Psoas muscle (tissue), 8 donors: ENCODE measurements around the gene PIGM. TPM values are rescaled to one million over a fixed set of nuclear protein-coding genes. Genes with fewer than 3 reads are reported as not detected.

Experiments
- ATAC-seq, 4 donors: fragments of 200-7000 bp; cut with Tn5 transposase; one replicate each; pipeline ENCODE4 v1.9.1; 2020; ENCODE audit warnings: moderate library complexity in 3 of 4, mild to moderate bottlenecking in 2 of 4
- DNase-seq, 2 donors: peaks; one replicate each; pipeline ENCODE4 v3.0.0-alpha.2; 2020
- H3K27ac ChIP-seq: fragments of 200-600 bp; one replicate; pipeline ENCODE4 v1.8.0; 2022
- H3K27me3 ChIP-seq, 3 donors: fragments of 200-600 bp in 1 of 3; one replicate each; pipeline versions ENCODE4 v1.6.1 to v1.8.0; 2013 to 2022; ENCODE audit warnings: low read length in 2 of 3, mild to moderate bottlenecking in 2 of 3, moderate library complexity in 1 of 3; ENCODE audit not compliant: insufficient read depth in 3 of 3
- H3K36me3 ChIP-seq, 2 donors: fragments of 200-600 bp in 1 of 2; one replicate each; pipeline versions ENCODE4 v1.6.1 to v1.8.0; 2013 to 2022; ENCODE audit warnings: low read depth in 1 of 2, mild to moderate bottlenecking in 1 of 2, moderate library complexity in 1 of 2; ENCODE audit not compliant: insufficient read depth in 1 of 2
- H3K4me1 ChIP-seq: fragments of 200-600 bp; one replicate; pipeline ENCODE4 v1.8.0; 2022
- H3K4me3 ChIP-seq: fragments of 200-600 bp; one replicate; pipeline ENCODE4 v1.8.0; 2022; ENCODE audit warnings: mild to moderate bottlenecking
- H3K9me3 ChIP-seq: fragments of 200-600 bp; one replicate; pipeline ENCODE4 v1.8.0; 2022
- WGBS, 3 donors: extraction: QIAGEN DNeasy Blood & Tissue Kit; methylation state at CpG; one replicate each; pipeline versions ENCODE4 v1.1.6 to v1.1.7; 2013; 5-methylcytosine and 5-hydroxymethylcytosine counted together
- intact Hi-C, 2 donors: fragments of 100-400 bp; cut with DNase I; formaldehyde crosslinking; loops; one replicate each; pipeline versions ENCODE4 v1.11.0 to v1.14.2; 2022
- polyA plus RNA-seq, 3 donors: library from polyadenylated mRNA; stranded (reverse); fragments of 200-250 nt; gene quantifications; one replicate each; pipeline ENCODE4 v1.2.3, GENCODE V29; 2013
- total RNA-seq, 4 donors: library from RNA; stranded (reverse); fragmentation: NEBNext Ultra II Directional in 2 of 4; extraction: Animal tissue kit (Norgen Biotek cat#: 25700) in 2 of 4; gene quantifications; one replicate each; pipeline versions ENCODE4 v1.2.1 to v1.2.4, GENCODE V29; 2021 to 2023
- TF ChIP-seq, protein P1 (sequence below): fragments of 200-600 bp; IDR thresholded peaks from one replicate; pipeline ENCODE4 v1.8.0; 2022; ENCODE audit warnings: antibody characterized with exemption
- donor health status: healthy with polysubstance abuse.
- donor health status: DM: no; HTN: no; CAD: no; lungs with moderate emphysema.
- donor health status: Bipolar disorder and iron deficiency.
- donor health status: healthy.
- donor health status: DM: yes; HTN: yes; CAD: no.
- donor health status: DM: no; HTN: no; CAD: no.
- donor health status: DM: no; HTN: no; CAD: no.
- donor health status: DM: yes; HTN: yes; CAD: no.

Gene PIGM
- total and polyA plus RNA-seq, 7 donors: 0.66 to 1.5 (median 1.4) TPM

GRCh38 chr1:160006312-160006940, 25.4 kb downstream of the PIGM start:
- Histone ChIP-seq H3K9me3 (no peaks in the 10 kb centered on the region), H3K27me3 (no peaks in the 10 kb centered on the region), H3K4me1 (no peaks in the 10 kb centered on the region), H3K27ac (no peak overlapping the region), H3K36me3 (no peaks in the 10 kb centered on the region), H3K4me3 (no peak overlapping the region)
- intact Hi-C loops: loop anchor here (2.0 to 5.0 kb wide), 3 partner anchors 70 to 874 kb away; no protein-coding TSS in a partner anchor
- peak; percentile 58 to 67 for DNase-seq
- 37 to 46% (median 39%) methylated on average over 5 of the region's 5 CpGs for whole genome bisulfite sequencing, 3 donors
- ATAC-seq: peak in 2 of 4 donors; percentile 59 to 60
- TF ChIP-seq, protein P1, sequence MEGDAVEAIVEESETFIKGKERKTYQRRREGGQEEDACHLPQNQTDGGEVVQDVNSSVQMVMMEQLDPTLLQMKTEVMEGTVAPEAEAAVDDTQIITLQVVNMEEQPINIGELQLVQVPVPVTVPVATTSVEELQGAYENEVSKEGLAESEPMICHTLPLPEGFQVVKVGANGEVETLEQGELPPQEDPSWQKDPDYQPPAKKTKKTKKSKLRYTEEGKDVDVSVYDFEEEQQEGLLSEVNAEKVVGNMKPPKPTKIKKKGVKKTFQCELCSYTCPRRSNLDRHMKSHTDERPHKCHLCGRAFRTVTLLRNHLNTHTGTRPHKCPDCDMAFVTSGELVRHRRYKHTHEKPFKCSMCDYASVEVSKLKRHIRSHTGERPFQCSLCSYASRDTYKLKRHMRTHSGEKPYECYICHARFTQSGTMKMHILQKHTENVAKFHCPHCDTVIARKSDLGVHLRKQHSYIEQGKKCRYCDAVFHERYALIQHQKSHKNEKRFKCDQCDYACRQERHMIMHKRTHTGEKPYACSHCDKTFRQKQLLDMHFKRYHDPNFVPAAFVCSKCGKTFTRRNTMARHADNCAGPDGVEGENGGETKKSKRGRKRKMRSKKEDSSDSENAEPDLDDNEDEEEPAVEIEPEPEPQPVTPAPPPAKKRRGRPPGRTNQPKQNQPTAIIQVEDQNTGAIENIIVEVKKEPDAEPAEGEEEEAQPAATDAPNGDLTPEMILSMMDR: peak; percentile 62

DNA sequence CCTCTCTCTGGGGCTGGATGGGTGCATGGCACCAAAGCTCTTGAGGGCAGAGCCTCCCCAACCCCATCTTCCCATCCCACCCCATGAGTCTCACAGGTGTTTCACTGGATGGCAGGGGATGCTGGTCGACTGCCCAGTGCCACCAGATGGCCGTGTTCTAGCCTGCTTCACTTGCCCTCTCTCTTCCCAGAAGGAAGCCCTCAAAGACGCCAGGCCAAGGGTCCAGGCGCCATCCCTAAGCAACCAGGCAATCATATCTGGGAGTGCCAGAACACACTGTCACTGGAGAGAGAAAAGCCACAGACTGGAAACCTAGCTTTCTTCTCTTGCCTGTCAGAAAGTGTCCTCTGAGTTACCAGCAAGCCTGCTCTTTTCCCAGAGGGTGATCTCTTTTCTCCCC, 26.7 kb downstream of the PIGM start:
- WGBS, 3 donors: 58 to 76% (median 68%) methylated on average over 4 of the region's 4 CpGs
- no peak overlapping the region for H3K27ac ChIP-seq
- ATAC-seq (no peak), DNase-seq (no peak)
- H3K4me3 ChIP-seq: no peak overlapping the region
- no peaks in the 10 kb centered on the region for H3K9me3 ChIP-seq
- H3K36me3 ChIP-seq: no peaks in the 10 kb centered on the region
- no peaks in the 10 kb centered on the region for H3K4me1 ChIP-seq
- intact Hi-C loops: loop anchor here (5.0 kb wide), 2 partner anchors 208 to 873 kb away; no protein-coding TSS in a partner anchor
- TF ChIP-seq, protein P1: no peak
- no peaks in the 10 kb centered on the region for H3K27me3 ChIP-seq

DNA sequence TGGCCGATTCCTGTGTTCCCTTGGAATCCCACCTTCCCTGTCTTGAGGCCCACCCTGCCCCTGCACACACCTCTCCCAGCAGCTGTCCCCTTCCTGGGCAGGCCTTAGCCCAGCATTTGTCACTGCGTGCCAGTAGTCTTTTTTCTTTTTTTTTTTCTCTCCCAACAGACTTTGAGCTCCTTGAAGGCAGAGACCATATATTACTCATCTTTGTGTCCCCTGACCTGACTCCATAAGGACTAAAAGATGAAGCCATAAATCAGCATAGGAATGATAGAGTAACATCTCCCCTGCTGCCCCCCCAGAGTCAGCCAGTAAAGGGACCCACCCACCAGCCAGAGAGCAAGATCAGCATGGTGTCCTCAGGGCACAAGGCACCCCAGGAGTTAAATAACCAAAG, 27.4 kb downstream of the PIGM start:
- H3K36me3 ChIP-seq: no peaks in the 10 kb centered on the region
- intact Hi-C loops: no loop called here
- ATAC-seq (no peak), DNase-seq (no peak)
- TF ChIP-seq, protein P1: no peak
- H3K4me3 ChIP-seq: no peak overlapping the region
- no peaks in the 10 kb centered on the region for H3K9me3 ChIP-seq
- H3K27me3 ChIP-seq: no peaks in the 10 kb centered on the region
- WGBS, 3 donors: 69 to 76% (median 75%) methylated on average over 2 of the region's 2 CpGs
- no peak overlapping the region for H3K27ac ChIP-seq
- H3K4me1 ChIP-seq: no peaks in the 10 kb centered on the region

GRCh38 chr1:160004001-160004400, 27.8 kb downstream of the PIGM start:
- 70 to 94% (median 70%) methylated on average over 1 of the region's 1 CpG for WGBS, 3 donors
- TF ChIP-seq, protein P1: no peak
- intact Hi-C loops: no loop called here
- Histone ChIP-seq H3K27me3 (no peaks in the 10 kb centered on the region), H3K9me3 (no peaks in the 10 kb centered on the region), H3K36me3 (no peaks in the 10 kb centered on the region), H3K27ac (no peak overlapping the region), H3K4me3 (no peak overlapping the region), H3K4me1 (no peaks in the 10 kb centered on the region)
- ATAC-seq (no peak), DNase-seq (no peak)

GRCh38 chr1:160001440-160001839, 30.4 kb downstream of the PIGM start:
- H3K9me3 ChIP-seq: no peaks in the 10 kb centered on the region
- H3K27me3 ChIP-seq: peaks cover 0 to 2% (median 0%) of the 10 kb centered on the region in 3 donors
- no peaks in the 10 kb centered on the region for H3K36me3 ChIP-seq
- intact Hi-C loops: no loop called here
- H3K4me3 ChIP-seq: no peak overlapping the region
- H3K4me1 ChIP-seq: no peaks in the 10 kb centered on the region
- 68 to 70% (median 69%) methylated on average over 2 of the region's 2 CpGs for WGBS, 3 donors
- no peak overlapping the region for H3K27ac ChIP-seq
- DNase-seq (no peak), ATAC-seq (no peak)
- TF ChIP-seq, protein P1: no peak
